BE2C (cell line): ENCODE data around the gene TCF3.
"Not testable (repeated sequence)": the region's sequence is repeated elsewhere in the genome, so short reads cannot be mapped to it uniquely, and the experiment has no call there.

Experiments
- DNase-seq: peaks from one replicate; pipeline ENCODE4 v3.0.0-alpha.2; 2020
- H3K27me3 ChIP-seq: fragments of 250-450 bp; sonication (Bioruptor Pico); 2 replicates; pipeline ENCODE4 v1.5.1; 2020; ENCODE audit warnings: mild to moderate bottlenecking
- H3K36me3 ChIP-seq: fragments of 250-450 bp; sonication (Bioruptor Pico); 2 replicates; pipeline ENCODE4 v1.5.1; 2020; ENCODE audit warnings: mild to moderate bottlenecking
- H3K4me1 ChIP-seq: fragments of 250-450 bp; sonication (Bioruptor Pico); 2 replicates; pipeline ENCODE4 v1.5.1; 2020
- H3K4me3 ChIP-seq: 2 replicates; pipeline ENCODE4 v1.5.1; 2011; ENCODE audit warnings: low read depth, low read length
- H3K9me3 ChIP-seq: fragments of 250-450 bp; sonication (Bioruptor Pico); 2 replicates; pipeline ENCODE4 v1.5.1; 2020
- CTCF ChIP-seq: IDR thresholded peaks from 2 replicates; pipeline ENCODE4 v1.5.1; 2012; ENCODE audit warnings: mild to moderate bottlenecking, low read depth, low read length

Gene TCF3

DNA sequence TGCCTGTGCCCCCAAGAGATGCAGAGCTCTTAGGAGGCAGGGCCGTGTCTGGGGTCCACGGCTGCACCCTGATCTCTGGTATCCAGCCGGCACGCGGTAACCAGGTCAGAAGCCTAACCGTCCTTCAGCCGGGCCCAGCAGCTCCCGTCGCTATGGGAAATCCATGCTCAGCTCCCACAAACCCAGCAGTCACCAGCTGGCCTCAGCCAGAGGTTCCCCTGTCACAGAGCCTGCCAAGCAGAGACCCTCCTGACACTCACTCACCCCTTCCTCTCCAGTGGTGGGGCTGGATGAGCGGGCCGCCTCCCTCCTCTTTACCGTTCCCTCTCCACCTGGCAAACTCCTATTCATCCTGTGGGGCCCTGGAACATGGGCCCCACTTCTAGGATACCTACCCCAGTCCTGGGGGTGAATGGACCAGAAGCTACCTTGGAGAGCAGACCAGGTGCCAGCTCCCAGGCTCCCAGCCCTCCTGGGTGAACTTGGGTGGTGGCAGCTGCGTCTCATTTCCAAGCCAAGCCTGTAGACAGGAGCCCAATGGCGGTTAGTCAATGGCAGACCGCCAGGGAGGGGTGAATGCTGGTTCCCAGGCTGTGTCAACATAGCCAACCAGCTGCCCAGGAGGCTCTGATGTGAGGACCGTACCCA is 21.4 kb upstream of the TCF3 start:
- DNase-seq = no peak
- no peak for TF ChIP-seq CTCF
- Histone ChIP-seq H3K9me3 (no peaks in the 10 kb centered on the region), H3K27me3 (peaks cover 37% of the 10 kb centered on the region), H3K36me3 (no peaks in the 10 kb centered on the region), H3K4me3 (no peak overlapping the region), H3K4me1 (peaks cover 4% of the 10 kb centered on the region; the same call in 1 of the 2 replicates)

DNA sequence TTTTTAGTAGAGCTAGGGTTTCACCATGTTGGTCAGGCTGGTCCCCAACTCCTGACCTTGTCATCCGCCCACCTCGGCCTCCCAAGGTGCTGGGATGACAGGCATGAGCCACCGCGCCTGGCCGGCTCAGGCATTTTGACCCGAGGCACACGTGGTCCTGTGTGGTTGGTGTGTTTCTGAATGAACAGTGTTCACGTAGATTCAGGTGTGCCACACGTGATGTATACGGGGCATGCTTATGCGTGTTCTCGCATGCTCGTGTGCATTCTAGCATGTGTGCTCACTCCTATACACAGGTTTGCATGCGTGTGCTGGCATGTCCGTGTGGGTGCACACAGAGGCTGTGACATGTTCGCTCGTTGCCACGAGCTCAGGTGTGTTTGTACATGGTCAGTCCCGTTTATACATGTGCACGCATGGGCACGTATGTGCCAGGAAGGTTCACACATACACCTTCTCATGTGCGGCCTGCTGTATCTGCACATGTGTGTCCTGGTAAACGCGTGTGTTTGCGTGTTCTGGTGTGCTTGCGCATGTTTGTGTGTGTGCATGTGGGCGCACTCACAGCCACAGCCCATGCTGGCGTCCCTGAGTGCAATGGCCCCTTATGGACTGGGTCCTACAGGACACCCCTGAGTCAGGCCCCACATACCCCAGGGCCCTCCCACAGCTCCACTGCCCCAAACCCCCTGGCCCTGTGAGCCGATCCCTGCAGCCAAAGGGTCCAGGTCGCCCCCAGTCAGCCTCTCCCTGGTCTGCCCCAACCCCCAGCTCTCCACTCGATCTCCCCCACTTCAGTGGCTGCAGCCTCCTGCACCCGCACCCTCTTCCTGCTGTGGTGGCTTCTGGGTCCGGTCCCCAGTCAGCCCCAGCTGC is 20.6 kb upstream of the TCF3 start:
- TF ChIP-seq CTCF = no peak
- Histone ChIP-seq H3K36me3 (no peaks in the 10 kb centered on the region), H3K4me3 (no peak overlapping the region), H3K27me3 (peaks cover 44% of the 10 kb centered on the region), H3K4me1 (peaks cover 11% of the 10 kb centered on the region), H3K9me3 (no peaks in the 10 kb centered on the region)
- DNase-seq = no peak

DNA sequence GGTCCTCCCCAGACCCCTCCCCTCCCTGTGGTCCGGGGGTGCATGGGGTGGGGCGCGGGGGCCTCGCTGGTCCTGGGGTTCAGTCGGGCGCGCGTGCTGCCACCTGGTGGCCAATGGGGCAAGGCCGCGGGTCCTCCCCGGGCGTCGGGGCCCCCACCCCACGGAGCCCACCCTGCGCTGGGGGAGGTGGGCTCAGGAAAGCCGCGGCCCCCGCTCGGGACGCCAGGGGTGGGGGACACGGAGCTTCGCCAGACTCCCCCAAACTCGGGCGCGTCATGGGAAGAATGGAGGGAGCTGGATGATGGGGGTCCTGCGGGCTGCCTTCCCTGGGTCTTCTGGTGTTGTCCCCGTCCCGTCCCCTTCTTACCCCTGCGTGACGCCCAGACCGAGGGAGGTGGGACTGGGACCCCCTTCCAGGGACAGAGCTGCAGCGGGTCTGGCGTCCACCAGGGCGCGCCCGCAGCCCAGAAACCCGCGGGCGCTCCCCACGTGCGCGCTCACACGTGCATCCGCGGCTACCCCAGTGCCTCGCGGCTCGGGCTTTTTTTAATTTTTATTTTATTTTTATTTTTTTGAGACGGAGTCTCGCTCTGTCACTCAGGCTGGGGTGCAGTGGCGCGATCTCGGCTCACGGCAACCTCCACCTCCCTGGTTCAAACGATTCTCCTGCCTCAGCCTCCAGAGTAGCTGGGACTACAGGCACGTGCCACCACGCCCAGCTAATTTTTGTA is 19.8 kb upstream of the TCF3 start:
- Histone ChIP-seq H3K4me1 (peaks cover 16% of the 10 kb centered on the region), H3K9me3 (no peaks in the 10 kb centered on the region), H3K36me3 (no peaks in the 10 kb centered on the region), H3K27me3 (peaks cover 37% of the 10 kb centered on the region), H3K4me3 (peak overlapping the region; percentile 51)
- DNase-seq = peak; percentile 67
- peak; percentile 57 for TF ChIP-seq CTCF

DNA sequence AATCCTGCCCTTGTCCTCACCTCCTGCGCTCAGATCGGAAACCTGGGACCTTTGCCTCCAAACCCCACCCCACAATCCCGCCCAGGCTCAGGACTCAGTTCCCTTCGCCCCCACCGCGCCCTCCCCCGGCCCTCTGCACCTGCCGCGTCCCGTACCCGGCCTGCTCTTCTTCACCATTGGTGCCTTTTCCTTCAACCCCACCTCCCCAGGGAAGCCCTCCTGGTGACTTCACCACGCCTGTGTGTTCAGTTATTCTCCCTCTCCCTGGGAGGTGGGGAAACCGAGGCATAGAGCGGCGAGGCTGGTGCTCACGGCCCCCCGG is 19.3 kb upstream of the TCF3 start:
- H3K4me3 ChIP-seq = peak overlapping the region; percentile 51
- H3K4me1 ChIP-seq = peaks cover 18% of the 10 kb centered on the region
- peak; percentile 45 for DNase-seq
- TF ChIP-seq CTCF = no peak
- peaks cover 34% of the 10 kb centered on the region for H3K27me3 ChIP-seq
- H3K36me3 ChIP-seq = no peaks in the 10 kb centered on the region
- H3K9me3 ChIP-seq = no peaks in the 10 kb centered on the region

DNA sequence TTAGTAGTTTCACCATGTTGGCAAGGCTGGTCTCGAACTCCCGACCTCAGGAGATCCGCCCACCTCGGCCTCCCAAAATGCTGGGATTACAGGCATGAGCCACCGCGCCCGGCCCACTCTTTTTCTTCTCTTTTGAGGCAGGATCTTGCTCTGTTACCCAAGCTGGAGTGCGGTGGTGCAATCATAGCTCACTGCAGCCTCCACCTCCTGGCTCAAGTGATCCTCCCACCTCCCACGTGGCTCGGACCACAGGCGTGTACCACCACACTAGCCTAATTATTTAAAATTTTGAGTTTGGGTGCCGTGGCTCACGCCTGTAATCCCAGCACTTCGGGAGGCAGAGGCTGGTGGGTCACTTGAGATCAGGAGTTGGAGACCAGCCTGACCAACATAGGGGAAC is 18.3 kb upstream of the TCF3 start:
- not testable (repeated sequence) for DNase-seq, H3K36me3 ChIP-seq, H3K9me3 ChIP-seq, H3K4me3 ChIP-seq
- H3K27me3 ChIP-seq = peaks cover 27% of the 10 kb centered on the region
- peaks cover 18% of the 10 kb centered on the region for H3K4me1 ChIP-seq

DNA sequence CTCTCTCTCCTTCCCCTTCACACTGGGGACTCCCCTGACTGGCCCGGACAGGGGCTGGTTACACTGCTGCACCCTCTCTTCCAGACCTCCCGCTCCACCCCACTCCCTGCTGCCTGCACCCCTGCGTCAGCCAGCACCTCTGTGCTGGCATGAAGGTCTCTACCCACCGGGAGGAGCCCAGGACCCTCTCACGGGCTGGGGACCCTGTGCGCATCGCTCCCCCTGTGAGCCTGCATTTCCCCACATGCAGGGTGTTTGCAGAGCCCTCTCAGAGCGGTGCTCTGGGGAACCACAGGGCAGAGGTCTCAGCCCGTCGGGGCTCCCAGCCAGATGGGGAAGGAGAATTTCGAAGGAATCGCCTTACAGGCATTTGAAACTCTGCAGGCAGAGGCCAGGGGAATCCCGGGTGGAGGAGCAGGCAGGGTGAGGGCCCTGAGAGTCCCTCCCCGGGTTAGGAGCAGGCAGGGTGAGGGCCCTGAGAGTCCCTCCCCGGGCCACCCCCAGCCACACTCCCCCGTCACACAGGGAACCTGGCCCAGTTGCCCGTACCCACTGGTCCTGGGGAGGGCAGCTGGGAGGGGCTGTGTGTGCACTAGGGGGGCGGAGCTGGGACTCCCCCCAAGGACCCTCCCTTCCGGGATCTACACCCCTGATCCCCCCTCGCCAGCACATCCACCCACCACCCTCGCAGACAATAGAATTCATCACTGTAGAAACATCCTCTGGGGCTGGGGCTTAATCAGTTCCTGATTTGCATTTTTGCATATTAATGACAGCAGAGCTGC is 16.3 kb upstream of the TCF3 start:
- DNase-seq = peak; percentile 43
- Histone ChIP-seq H3K4me3 (no peak overlapping the region), H3K27me3 (peaks cover 25% of the 10 kb centered on the region), H3K4me1 (peaks cover 18% of the 10 kb centered on the region), H3K36me3 (no peaks in the 10 kb centered on the region), H3K9me3 (no peaks in the 10 kb centered on the region)
- no peak for TF ChIP-seq CTCF
